ENCODE data around the gene NRIP3.
"Not testable (repeated sequence)": the region's sequence is repeated elsewhere in the genome, so short reads cannot be mapped to it uniquely, and the experiment has no call there.

The NRIP3 gene

GRCh38 chr11:8989453-8989852 lies 14.3 kb downstream of the NRIP3 start:
- no peak overlapping the region for H3K4me3 ChIP-seq (ENCODE audit: low read length)
- TF ChIP-seq CTCF (conservative IDR thresholded peaks at IDR 0.05; ENCODE audit: low read length): no peak
- peak; percentile 74 for DNase-seq (ENCODE audit: low read depth)

- H3K4me3 ChIP-seq (ENCODE audit: low read length): no peak overlapping the region
- DNase-seq (ENCODE audit: low read depth): peak; percentile 50
- no peak for TF ChIP-seq CTCF (conservative IDR thresholded peaks at IDR 0.05; ENCODE audit: low read length)
These were observed 15.2 kb downstream of the NRIP3 start for GRCh38 chr11:8988329-8989234.

- no peak for DNase-seq (ENCODE audit: low read depth)
- H3K4me3 ChIP-seq (ENCODE audit: low read length): no peak overlapping the region
- TF ChIP-seq CTCF (conservative IDR thresholded peaks at IDR 0.05; ENCODE audit: low read length): no peak
These were observed 16.4 kb downstream of the NRIP3 start for GRCh38 chr11:8987446-8987845.

- H3K4me3 ChIP-seq (ENCODE audit: low read length); DNase-seq (ENCODE audit: low read depth): not testable (repeated sequence)
These were observed 17.0 kb downstream of the NRIP3 start for GRCh38 chr11:8986772-8987171.

GRCh38 chr11:8985462-8985861 lies 18.3 kb downstream of the NRIP3 start:
- TF ChIP-seq CTCF (conservative IDR thresholded peaks at IDR 0.05; ENCODE audit: low read length): no peak
- no peak overlapping the region for H3K4me3 ChIP-seq (ENCODE audit: low read length)
- DNase-seq (ENCODE audit: low read depth): no peak

GRCh38 chr11:8983552-8983951 lies 20.2 kb downstream of the NRIP3 start:
- DNase-seq (ENCODE audit: low read depth): no peak
- H3K4me3 ChIP-seq (ENCODE audit: low read length): no peak overlapping the region
- TF ChIP-seq CTCF (conservative IDR thresholded peaks at IDR 0.05; ENCODE audit: low read length): no peak

GRCh38 chr11:8980485-8980884 lies 23.3 kb downstream of the NRIP3 start:
- no peak for DNase-seq (ENCODE audit: low read depth)
- no peak for TF ChIP-seq CTCF (conservative IDR thresholded peaks at IDR 0.05; ENCODE audit: low read length)
- H3K4me3 ChIP-seq (ENCODE audit: low read length): no peak overlapping the region

- not testable (repeated sequence) for H3K4me3 ChIP-seq (ENCODE audit: low read length)
These were observed 24.4 kb downstream of the NRIP3 start for GRCh38 chr11:8979365-8979764.

More at GRCh38 chr11:8979365-8979764, 24.4 kb downstream of the NRIP3 start:
- not testable (repeated sequence) for DNase-seq (ENCODE audit: low read depth)

Data from AG10803 (cell line).